HepG2 (cell line): Measurements from ENCODE around the gene TCERG1. TPM values are rescaled to one million over a fixed set of nuclear protein-coding genes. Genes with fewer than 3 reads are reported as not detected.
A peak's percentile ranks its signal among the peaks of the same experiment; 100 is the strongest.

ENCODE experiments used
- ATAC-seq: fragments of 200-7000 bp; cut with Tn5 transposase; 3 replicates; pipeline ENCODE4 v1.9.1; 2020; ENCODE audit warnings: mild to moderate bottlenecking, moderate library complexity
- BruUV-seq: library from RNA; stranded (reverse); fragments of 400-500 nt; replicated peaks from 2 replicates; lab custom pipeline; 2021; lab: Mats Ljungman, UMichigan
- CTCF ChIA-PET: fragments of 300-600 bp; formaldehyde crosslinking; extraction: SDS; loops from one replicate; lab custom pipeline; 2021; ENCODE audit warnings: low total read pairs, inconsistent platforms, low intra/inter-chr PET ratio; lab: Yijun Ruan, JAX
- POLR2A ChIA-PET: fragments of 350-600 bp; sonication (Branson Sonifier 250); formaldehyde crosslinking; loops from one replicate; lab custom pipeline; 2020; ENCODE audit warnings: antibody characterized with exemption, inconsistent platforms; lab: Yijun Ruan, JAX
- DNase-seq: peaks from one replicate; pipeline ENCODE4 v3.0.0-alpha.2; 2015; ENCODE audit warnings: low spot score
- FAIRE-seq: peaks from 3 replicates; lab custom pipeline; 2011; peaks lifted over from hg19 to GRCh38; lab: Jason Lieb, UNC
- H2AFZ ChIP-seq: one replicate; pipeline ENCODE4 v1.6.1; 2011; ENCODE audit warnings: low read length, inconsistent platforms
- H3K27ac ChIP-seq: fragments of 300-600 bp; 3 replicates; pipeline ENCODE4 v1.8.0; 2011; ENCODE audit warnings: mixed run types, mild to moderate bottlenecking, mixed read lengths, low read length, inconsistent platforms; ENCODE audit not compliant: insufficient read depth; ENCODE audit errors: extremely low read length
- H3K27me3 ChIP-seq, 2 experiments: fragments of 200-600 bp in 1 of 2; 2 replicates in 1 of 2; 3 replicates in 1 of 2; pipeline versions ENCODE4 v1.6.0 to v1.8.0; 2011; ENCODE audit warnings: low read length in 2 of 2, mild to moderate bottlenecking in 2 of 2, moderate library complexity in 2 of 2, inconsistent platforms in 1 of 2; ENCODE audit not compliant: insufficient read depth in 2 of 2, control insufficient read depth in 1 of 2
- H3K36me3 ChIP-seq, 2 experiments: fragments of 200-600 bp in 1 of 2; replicated peaks in 1 of 2; 2 replicates in 1 of 2; 3 replicates in 1 of 2; pipeline versions ENCODE4 v1.5.1 to v1.8.0; 2011; ENCODE audit warnings: low read length in 2 of 2, inconsistent platforms in 1 of 2; ENCODE audit not compliant: insufficient read depth in 2 of 2, control insufficient read depth in 1 of 2
- H3K4me1 ChIP-seq: 2 replicates; pipeline ENCODE4 v1.5.1; 2012; ENCODE audit warnings: low read length, inconsistent platforms; ENCODE audit not compliant: insufficient read depth
- H3K4me2 ChIP-seq: 2 replicates; pipeline ENCODE4 v1.6.0; 2011; ENCODE audit warnings: low read depth, low read length, inconsistent platforms
- H3K4me3 ChIP-seq, 3 experiments: fragments of 200-600 bp in 1 of 3; sonication (generic), shearing (Covaris generic) in 1 of 3; replicated peaks in 1 of 3; 2 replicates each; pipeline ENCODE4 v1.5.1; 2011 to 2016; ENCODE audit warnings: low read length in 3 of 3, inconsistent platforms in 2 of 3, low read depth in 2 of 3, mild to moderate bottlenecking in 2 of 3, control low read depth in 1 of 3, mixed read lengths in 1 of 3; ENCODE audit not compliant: insufficient read depth in 1 of 3
- H3K79me2 ChIP-seq: one replicate; pipeline ENCODE4 v1.6.1; 2011; ENCODE audit warnings: low read length, inconsistent platforms; ENCODE audit not compliant: insufficient read depth
- H3K9ac ChIP-seq: 2 replicates; pipeline ENCODE4 v1.6.0; 2011; ENCODE audit warnings: mild to moderate bottlenecking, low read depth, low read length, inconsistent platforms; ENCODE audit not compliant: insufficient read depth
- H3K9me3 ChIP-seq: 2 replicates; pipeline ENCODE4 v1.5.1; 2012; ENCODE audit warnings: mild to moderate bottlenecking, low read length
- H4K20me1 ChIP-seq: 2 replicates; pipeline ENCODE4 v1.6.0; 2011; ENCODE audit warnings: inconsistent platforms, mild to moderate bottlenecking, low read length, moderate library complexity; ENCODE audit not compliant: insufficient read depth
- RBM22 ChIP-seq: fragments of 200-400 bp; formaldehyde crosslinking; optimal IDR thresholded peaks from 2 replicates; pipeline ENCODE3; 2017; ENCODE audit warnings: mild to moderate bottlenecking, low read length, moderate library complexity
- WGBS: methylation state at CpG from one replicate; pipeline ENCODE4 v1.1.6; 2017; ENCODE audit warnings: low lambda C conversion rate; 5-methylcytosine and 5-hydroxymethylcytosine counted together
- in situ Hi-C: cut with HindIII; loops from 2 replicates; pipeline ENCODE4 v1.10.0; 2017; ENCODE audit warnings: low pct_unique_long_range_greater_than_20kb; ENCODE audit not compliant: extremely low pct_ligation_motif_present
- intact Hi-C: fragments of 100-400 bp; cut with micrococcal nuclease; formaldehyde crosslinking; loops from one replicate; pipeline ENCODE4 v1.10.0; 2022; ENCODE audit not compliant: unreplicated experiment
- polyA plus RNA-seq, 8 experiments: library from polyadenylated mRNA; depleted of rRNA in 3 of 8; stranded (reverse) in 7 of 8; unstranded in 1 of 8; fragments of >200 nt; fragmentation: Illumina TruSeq in 4 of 8; extraction: Trizol in 4 of 8; gene quantifications; 2 replicates each; pipeline versions ENCODE4 v1.2.1 to v1.2.3, GENCODE V29; 2011 to 2016; ENCODE audit warnings: low read depth in 4 of 8, missing spikeins in 1 of 8, mixed read lengths in 1 of 8; ENCODE audit not compliant: insufficient read depth in 1 of 8
- total RNA-seq, 5 experiments: library from RNA; depleted of rRNA; stranded (reverse); fragments of >200 nt; fragmentation: Illumina TruSeq; extraction: Trizol; gene quantifications; 2 replicates each; pipeline ENCODE4 v1.2.3, GENCODE V29; 2016; ENCODE audit warnings: low read depth in 1 of 5
- TF ChIP-seq, protein P1 (sequence below): sonication (generic); formaldehyde crosslinking; IDR thresholded peaks from 2 replicates; pipeline ENCODE4 v1.4.0; 2020; ENCODE audit warnings: missing genetic modification reagents
- TF ChIP-seq, protein P2 (sequence below): IDR thresholded peaks from 2 replicates; pipeline ENCODE4 v1.6.1; 2016; ENCODE audit warnings: low read depth, missing genetic modification reagents, missing compliant biosample characterization

The TCERG1 gene
- total and polyA plus RNA-seq, 2 of the 13 experiments (the other 11 are each of a cell fraction or from before 2014, with no cell fraction given), result 71.7 to 86.6 TPM

DNA sequence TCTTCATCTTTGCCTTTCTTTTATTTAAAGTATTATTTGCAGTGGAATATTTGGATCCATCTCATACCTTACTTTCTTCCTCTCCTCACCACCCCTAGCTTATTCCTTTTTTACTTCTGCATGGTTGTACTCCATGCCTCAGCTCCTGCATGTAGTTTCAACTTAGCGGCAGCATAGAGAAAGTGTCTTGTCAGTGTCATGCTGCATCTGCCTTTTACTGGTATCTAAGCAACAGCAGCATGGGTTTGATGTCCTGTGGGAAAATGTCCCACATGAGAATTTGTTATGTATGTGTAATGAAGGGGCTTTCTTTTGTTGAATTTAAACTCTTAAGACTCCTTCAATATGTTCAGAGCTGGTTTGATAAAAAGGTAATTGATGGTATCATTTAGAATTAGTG is 20.6 kb downstream of the TCERG1 start:
- Histone ChIP-seq H3K79me2 (peaks cover 9% of the 10 kb centered on the region), H3K9me3 (no peaks in the 10 kb centered on the region), H3K4me3 (no peak overlapping the region), H3K27me3 (no peaks in the 10 kb centered on the region), H3K9ac (no peak overlapping the region)
- 100% methylated on average over 1 of the region's 1 CpG for WGBS
- CTCF ChIA-PET, result no interaction called here
- intact Hi-C loops, result loop anchor here (2.0 kb wide), 1 partner anchor 61 kb away; no protein-coding TSS in a partner anchor
- TF ChIP-seq, protein P1, sequence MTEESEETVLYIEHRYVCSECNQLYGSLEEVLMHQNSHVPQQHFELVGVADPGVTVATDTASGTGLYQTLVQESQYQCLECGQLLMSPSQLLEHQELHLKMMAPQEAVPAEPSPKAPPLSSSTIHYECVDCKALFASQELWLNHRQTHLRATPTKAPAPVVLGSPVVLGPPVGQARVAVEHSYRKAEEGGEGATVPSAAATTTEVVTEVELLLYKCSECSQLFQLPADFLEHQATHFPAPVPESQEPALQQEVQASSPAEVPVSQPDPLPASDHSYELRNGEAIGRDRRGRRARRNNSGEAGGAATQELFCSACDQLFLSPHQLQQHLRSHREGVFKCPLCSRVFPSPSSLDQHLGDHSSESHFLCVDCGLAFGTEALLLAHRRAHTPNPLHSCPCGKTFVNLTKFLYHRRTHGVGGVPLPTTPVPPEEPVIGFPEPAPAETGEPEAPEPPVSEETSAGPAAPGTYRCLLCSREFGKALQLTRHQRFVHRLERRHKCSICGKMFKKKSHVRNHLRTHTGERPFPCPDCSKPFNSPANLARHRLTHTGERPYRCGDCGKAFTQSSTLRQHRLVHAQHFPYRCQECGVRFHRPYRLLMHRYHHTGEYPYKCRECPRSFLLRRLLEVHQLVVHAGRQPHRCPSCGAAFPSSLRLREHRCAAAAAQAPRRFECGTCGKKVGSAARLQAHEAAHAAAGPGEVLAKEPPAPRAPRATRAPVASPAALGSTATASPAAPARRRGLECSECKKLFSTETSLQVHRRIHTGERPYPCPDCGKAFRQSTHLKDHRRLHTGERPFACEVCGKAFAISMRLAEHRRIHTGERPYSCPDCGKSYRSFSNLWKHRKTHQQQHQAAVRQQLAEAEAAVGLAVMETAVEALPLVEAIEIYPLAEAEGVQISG (CRISPR knock-in tag), result no peak
- peak; percentile 48 for TF ChIP-seq RBM22
- TF ChIP-seq, protein P2, sequence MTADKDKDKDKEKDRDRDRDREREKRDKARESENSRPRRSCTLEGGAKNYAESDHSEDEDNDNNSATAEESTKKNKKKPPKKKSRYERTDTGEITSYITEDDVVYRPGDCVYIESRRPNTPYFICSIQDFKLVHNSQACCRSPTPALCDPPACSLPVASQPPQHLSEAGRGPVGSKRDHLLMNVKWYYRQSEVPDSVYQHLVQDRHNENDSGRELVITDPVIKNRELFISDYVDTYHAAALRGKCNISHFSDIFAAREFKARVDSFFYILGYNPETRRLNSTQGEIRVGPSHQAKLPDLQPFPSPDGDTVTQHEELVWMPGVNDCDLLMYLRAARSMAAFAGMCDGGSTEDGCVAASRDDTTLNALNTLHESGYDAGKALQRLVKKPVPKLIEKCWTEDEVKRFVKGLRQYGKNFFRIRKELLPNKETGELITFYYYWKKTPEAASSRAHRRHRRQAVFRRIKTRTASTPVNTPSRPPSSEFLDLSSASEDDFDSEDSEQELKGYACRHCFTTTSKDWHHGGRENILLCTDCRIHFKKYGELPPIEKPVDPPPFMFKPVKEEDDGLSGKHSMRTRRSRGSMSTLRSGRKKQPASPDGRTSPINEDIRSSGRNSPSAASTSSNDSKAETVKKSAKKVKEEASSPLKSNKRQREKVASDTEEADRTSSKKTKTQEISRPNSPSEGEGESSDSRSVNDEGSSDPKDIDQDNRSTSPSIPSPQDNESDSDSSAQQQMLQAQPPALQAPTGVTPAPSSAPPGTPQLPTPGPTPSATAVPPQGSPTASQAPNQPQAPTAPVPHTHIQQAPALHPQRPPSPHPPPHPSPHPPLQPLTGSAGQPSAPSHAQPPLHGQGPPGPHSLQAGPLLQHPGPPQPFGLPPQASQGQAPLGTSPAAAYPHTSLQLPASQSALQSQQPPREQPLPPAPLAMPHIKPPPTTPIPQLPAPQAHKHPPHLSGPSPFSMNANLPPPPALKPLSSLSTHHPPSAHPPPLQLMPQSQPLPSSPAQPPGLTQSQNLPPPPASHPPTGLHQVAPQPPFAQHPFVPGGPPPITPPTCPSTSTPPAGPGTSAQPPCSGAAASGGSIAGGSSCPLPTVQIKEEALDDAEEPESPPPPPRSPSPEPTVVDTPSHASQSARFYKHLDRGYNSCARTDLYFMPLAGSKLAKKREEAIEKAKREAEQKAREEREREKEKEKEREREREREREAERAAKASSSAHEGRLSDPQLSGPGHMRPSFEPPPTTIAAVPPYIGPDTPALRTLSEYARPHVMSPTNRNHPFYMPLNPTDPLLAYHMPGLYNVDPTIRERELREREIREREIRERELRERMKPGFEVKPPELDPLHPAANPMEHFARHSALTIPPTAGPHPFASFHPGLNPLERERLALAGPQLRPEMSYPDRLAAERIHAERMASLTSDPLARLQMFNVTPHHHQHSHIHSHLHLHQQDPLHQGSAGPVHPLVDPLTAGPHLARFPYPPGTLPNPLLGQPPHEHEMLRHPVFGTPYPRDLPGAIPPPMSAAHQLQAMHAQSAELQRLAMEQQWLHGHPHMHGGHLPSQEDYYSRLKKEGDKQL, result no peak
- TF ChIP-seq, all 625 proteins: peak for 1
- Histone ChIP-seq H3K4me2 (no peak overlapping the region), H2AFZ (no peak overlapping the region), H4K20me1 (peaks cover 12% of the 10 kb centered on the region; the same call in 1 of the 2 replicates), H3K4me1 (no peaks in the 10 kb centered on the region), H3K36me3 (peaks cover 11 to 64% of the 10 kb centered on the region in 2 experiments), H3K27ac (no peak overlapping the region)
- ATAC-seq, result no peak
- no peak for DNase-seq
- no peak for FAIRE-seq
- POLR2A ChIA-PET, result no interaction called here
- in situ Hi-C loops, result no loop called here
- no TSS peak for BruUV-seq
